Vagina (tissue), 2 donors: Measurements from ENCODE around the gene ASTN2.

Source experiments
- POLR2A ChIP-seq, 2 donors: fragments of 450-650 bp; IDR thresholded peaks; one replicate each; pipeline ENCODE4 v1.6.1; 2017; ENCODE audit warnings: antibody characterized with exemption in 2 of 2, mild to moderate bottlenecking in 2 of 2, moderate library complexity in 2 of 2
- POLR2AphosphoS5 ChIP-seq, 2 donors: sonication (generic); formaldehyde crosslinking; IDR thresholded peaks; one replicate each; pipeline ENCODE4 v1.9.0; 2017; ENCODE audit warnings: antibody characterized with exemption in 2 of 2, mild to moderate bottlenecking in 2 of 2, low read depth in 1 of 2; ENCODE audit not compliant: insufficient read depth in 1 of 2
- TF ChIP-seq, protein P1 (sequence below), 3 experiments: fragments of 450-650 bp in 2 of 3; fragments of 200-600 bp in 1 of 3; sonication (generic) in 1 of 3; IDR thresholded peaks; one replicate each; pipeline ENCODE4 v1.5.1; 2017 to 2019; ENCODE audit warnings: antibody characterized with exemption in 3 of 3, mild to moderate bottlenecking in 2 of 3, moderate library complexity in 2 of 3

DNA sequence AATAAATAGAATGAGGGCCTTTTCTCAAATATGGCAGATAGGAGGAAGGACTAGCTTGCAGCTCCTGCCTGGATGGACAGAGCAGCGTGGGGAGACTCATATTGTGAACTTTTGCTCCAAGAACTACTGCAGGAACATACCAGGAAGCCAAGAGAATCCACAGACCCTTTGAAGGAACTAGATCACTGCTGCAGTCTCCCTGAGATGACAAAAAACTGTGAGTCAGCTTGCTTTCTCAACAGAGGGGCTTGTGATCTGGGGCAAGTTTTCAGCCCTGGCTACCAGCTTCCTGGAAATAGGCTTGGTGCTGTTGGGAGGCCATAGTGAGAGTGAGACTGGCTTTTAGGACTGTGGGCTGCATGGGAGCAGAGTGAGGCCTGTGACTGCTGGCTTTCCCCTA lies 898.4 kb downstream of the ASTN2 start:
- TF ChIP-seq, protein P1, sequence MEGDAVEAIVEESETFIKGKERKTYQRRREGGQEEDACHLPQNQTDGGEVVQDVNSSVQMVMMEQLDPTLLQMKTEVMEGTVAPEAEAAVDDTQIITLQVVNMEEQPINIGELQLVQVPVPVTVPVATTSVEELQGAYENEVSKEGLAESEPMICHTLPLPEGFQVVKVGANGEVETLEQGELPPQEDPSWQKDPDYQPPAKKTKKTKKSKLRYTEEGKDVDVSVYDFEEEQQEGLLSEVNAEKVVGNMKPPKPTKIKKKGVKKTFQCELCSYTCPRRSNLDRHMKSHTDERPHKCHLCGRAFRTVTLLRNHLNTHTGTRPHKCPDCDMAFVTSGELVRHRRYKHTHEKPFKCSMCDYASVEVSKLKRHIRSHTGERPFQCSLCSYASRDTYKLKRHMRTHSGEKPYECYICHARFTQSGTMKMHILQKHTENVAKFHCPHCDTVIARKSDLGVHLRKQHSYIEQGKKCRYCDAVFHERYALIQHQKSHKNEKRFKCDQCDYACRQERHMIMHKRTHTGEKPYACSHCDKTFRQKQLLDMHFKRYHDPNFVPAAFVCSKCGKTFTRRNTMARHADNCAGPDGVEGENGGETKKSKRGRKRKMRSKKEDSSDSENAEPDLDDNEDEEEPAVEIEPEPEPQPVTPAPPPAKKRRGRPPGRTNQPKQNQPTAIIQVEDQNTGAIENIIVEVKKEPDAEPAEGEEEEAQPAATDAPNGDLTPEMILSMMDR (IDR thresholded peaks at IDR 0.05): no peak
- TF ChIP-seq POLR2A (IDR thresholded peaks at IDR 0.05) (no peak), POLR2AphosphoS5 (IDR thresholded peaks at IDR 0.05; ENCODE audit: insufficient read depth in 1 of 2, low read depth in 1 of 2) (no peak)
